ENCODE results near the gene XKR7.

- no peak for TF ChIP-seq SNAI2 (CRISPR knock-in tag; IDR thresholded peaks at IDR 0.05)
- no peak for TF ChIP-seq CREB5 (CRISPR knock-in tag; IDR thresholded peaks at IDR 0.05; ENCODE audit: low read depth)
- no peak for TF ChIP-seq ZC3H10 (CRISPR knock-in tag; IDR thresholded peaks at IDR 0.05)
Observed at GRCh38 chr20:31943052-31943471, 24.9 kb upstream of the XKR7 start.
